ENCODE data around the gene CDH20. TPM values are rescaled to one million over a fixed set of nuclear protein-coding genes. Genes with fewer than 3 reads are reported as not detected.

Gene CDH20
- total and polyA plus RNA-seq, 10 donors = 0.04 to 0.05 TPM; not detected in 8

- no peak overlapping the region for H3K27ac ChIP-seq
- no peaks in the 10 kb centered on the region for H3K9me3 ChIP-seq
- WGBS, 5 donors = 64 to 83% (median 79%) methylated on average over 6 of the region's 6 CpGs
- no peak for DNase-seq
- H3K36me3 ChIP-seq = no peaks in the 10 kb centered on the region
- TF ChIP-seq POLR2A (IDR thresholded peaks at IDR 0.05) (no peak), POLR2AphosphoS5 (IDR thresholded peaks at IDR 0.05) (no peak)
- TF ChIP-seq, protein P1, sequence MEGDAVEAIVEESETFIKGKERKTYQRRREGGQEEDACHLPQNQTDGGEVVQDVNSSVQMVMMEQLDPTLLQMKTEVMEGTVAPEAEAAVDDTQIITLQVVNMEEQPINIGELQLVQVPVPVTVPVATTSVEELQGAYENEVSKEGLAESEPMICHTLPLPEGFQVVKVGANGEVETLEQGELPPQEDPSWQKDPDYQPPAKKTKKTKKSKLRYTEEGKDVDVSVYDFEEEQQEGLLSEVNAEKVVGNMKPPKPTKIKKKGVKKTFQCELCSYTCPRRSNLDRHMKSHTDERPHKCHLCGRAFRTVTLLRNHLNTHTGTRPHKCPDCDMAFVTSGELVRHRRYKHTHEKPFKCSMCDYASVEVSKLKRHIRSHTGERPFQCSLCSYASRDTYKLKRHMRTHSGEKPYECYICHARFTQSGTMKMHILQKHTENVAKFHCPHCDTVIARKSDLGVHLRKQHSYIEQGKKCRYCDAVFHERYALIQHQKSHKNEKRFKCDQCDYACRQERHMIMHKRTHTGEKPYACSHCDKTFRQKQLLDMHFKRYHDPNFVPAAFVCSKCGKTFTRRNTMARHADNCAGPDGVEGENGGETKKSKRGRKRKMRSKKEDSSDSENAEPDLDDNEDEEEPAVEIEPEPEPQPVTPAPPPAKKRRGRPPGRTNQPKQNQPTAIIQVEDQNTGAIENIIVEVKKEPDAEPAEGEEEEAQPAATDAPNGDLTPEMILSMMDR (IDR thresholded peaks at IDR 0.05 in 8 of 11, conservative IDR thresholded peaks at IDR 0.05 in 3 of 11) = no peak
- no peak overlapping the region for H3K4me3 ChIP-seq
- peaks cover 0 to 6% (median 0%) of the 10 kb centered on the region in 7 donors for H3K27me3 ChIP-seq (replicated peaks in 1 of 7)
- intact Hi-C loops (cut with DNase I; ENCODE audit: low total_unique reads) = no loop called here
- no peaks in the 10 kb centered on the region for H3K4me1 ChIP-seq
These were observed 141.1 kb downstream of the CDH20 start for GRCh38 chr18:61474341-61474740.

- intact Hi-C loops (cut with DNase I; ENCODE audit: low total_unique reads) = no loop called here
- Histone ChIP-seq H3K9me3 (no peaks in the 10 kb centered on the region), H3K4me3 (no peak overlapping the region), H3K27me3 (replicated peaks in 1 of 7) (peaks cover 0 to 6% (median 0%) of the 10 kb centered on the region in 7 donors), H3K36me3 (no peaks in the 10 kb centered on the region), H3K27ac (no peak overlapping the region), H3K4me1 (no peaks in the 10 kb centered on the region)
- no peak for DNase-seq
- TF ChIP-seq POLR2AphosphoS5 (IDR thresholded peaks at IDR 0.05) (no peak), POLR2A (IDR thresholded peaks at IDR 0.05) (no peak)
- TF ChIP-seq, protein P1 (IDR thresholded peaks at IDR 0.05 in 8 of 11, conservative IDR thresholded peaks at IDR 0.05 in 3 of 11) = no peak
- WGBS, 5 donors = 73 to 89% (median 86%) methylated on average over 2 of the region's 2 CpGs
These were observed 141.7 kb downstream of the CDH20 start for GRCh38 chr18:61474918-61475317.

DNA sequence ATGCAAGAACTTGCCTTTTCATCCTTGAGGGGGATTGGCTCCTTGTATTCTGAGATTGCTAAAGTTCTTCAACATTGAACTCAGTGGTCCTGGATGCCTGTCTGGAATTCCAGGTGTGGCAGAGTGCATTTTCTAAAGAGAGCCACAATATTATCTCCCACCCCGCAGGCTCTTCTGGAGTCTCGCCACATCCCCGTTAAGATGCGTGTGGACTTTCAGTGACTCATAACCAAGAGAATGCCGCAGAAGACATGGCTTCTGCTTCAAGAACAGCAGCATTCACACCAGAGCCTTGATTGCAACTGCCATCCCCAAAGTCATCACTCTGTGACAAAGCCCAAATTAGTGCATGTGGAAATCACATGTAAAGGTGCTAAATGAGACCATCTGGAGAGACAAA, 142.7 kb downstream of the CDH20 start:
- WGBS, 5 donors = 89 to 98% (median 96%) methylated on average over 5 of the region's 5 CpGs
- TF ChIP-seq POLR2A (IDR thresholded peaks at IDR 0.05) (no peak), POLR2AphosphoS5 (IDR thresholded peaks at IDR 0.05) (no peak)
- TF ChIP-seq, protein P1 (IDR thresholded peaks at IDR 0.05 in 8 of 11, conservative IDR thresholded peaks at IDR 0.05 in 3 of 11) = no peak
- no peak for DNase-seq
- H3K27ac ChIP-seq = no peak overlapping the region
- H3K27me3 ChIP-seq (replicated peaks in 1 of 7) = peaks cover 0 to 6% (median 0%) of the 10 kb centered on the region in 7 donors
- no peak overlapping the region for H3K4me3 ChIP-seq
- H3K36me3 ChIP-seq = no peaks in the 10 kb centered on the region
- H3K9me3 ChIP-seq = no peaks in the 10 kb centered on the region
- H3K4me1 ChIP-seq = no peaks in the 10 kb centered on the region
- intact Hi-C loops (cut with DNase I; ENCODE audit: low total_unique reads) = no loop called here

DNA sequence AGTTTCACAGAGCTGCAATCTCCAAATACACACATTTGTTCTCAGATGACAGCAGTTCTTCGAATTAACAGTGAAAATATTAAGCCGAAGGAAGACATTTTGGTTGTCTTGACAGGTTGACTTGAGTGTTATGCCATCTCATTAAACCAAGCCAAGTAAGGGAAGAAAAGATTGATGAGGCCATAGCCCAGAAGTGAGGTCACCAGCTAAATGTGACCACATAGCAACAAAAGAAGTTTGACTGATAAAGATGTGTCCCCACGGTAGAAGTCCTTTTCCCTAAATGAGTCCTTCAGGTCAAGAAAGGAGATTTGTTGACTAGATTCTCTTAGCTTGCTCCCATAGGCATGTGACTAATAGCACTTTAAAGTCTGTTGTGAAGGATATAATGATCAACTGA, 156.1 kb downstream of the CDH20 start:
- TF ChIP-seq, protein P1 (IDR thresholded peaks at IDR 0.05 in 8 of 11, conservative IDR thresholded peaks at IDR 0.05 in 3 of 11) = no peak
- TF ChIP-seq POLR2AphosphoS5 (IDR thresholded peaks at IDR 0.05) (no peak), POLR2A (IDR thresholded peaks at IDR 0.05) (no peak)
- Histone ChIP-seq H3K36me3 (no peaks in the 10 kb centered on the region), H3K27me3 (replicated peaks in 1 of 7) (no peaks in the 10 kb centered on the region), H3K4me3 (no peak overlapping the region), H3K4me1 (no peaks in the 10 kb centered on the region), H3K27ac (no peak overlapping the region), H3K9me3 (no peaks in the 10 kb centered on the region)
- no peak for DNase-seq
- intact Hi-C loops (cut with DNase I; ENCODE audit: low total_unique reads) = no loop called here
- WGBS, 5 donors = 67 to 79% (median 77%) methylated on average over 3 of the region's 3 CpGs
